ENCODE results near the gene TRABD2B.

- TF ChIP-seq CTCF (IDR thresholded peaks at IDR 0.05) (no peak), ZFX (IDR thresholded peaks at IDR 0.05; ENCODE audit: borderline replicate concordance) (no peak)
These were observed 5.0 kb upstream of the TRABD2B start for GRCh38 chr1:48002142-48002541.
